Mammary epithelial cell (primary cell): ENCODE results near the gene RECK.

Source experiments
- EZH2 ChIP-seq: IDR thresholded peaks from 2 replicates; pipeline ENCODE4 v1.6.1; 2012; ENCODE audit warnings: low read length, inconsistent platforms, borderline replicate concordance
- TF ChIP-seq, protein P1 (sequence below), 2 donors: IDR thresholded peaks in 1 of 2; conservative IDR thresholded peaks in 1 of 2; 2 replicates each; pipeline ENCODE4 v1.5.1; 2011 to 2012; ENCODE audit warnings: inconsistent platforms in 2 of 2, low read length in 2 of 2, mild to moderate bottlenecking in 2 of 2, control low read depth in 1 of 2, low read depth in 1 of 2; ENCODE audit not compliant: insufficient read depth in 1 of 2; ENCODE audit errors: extremely low read depth in 1 of 2

DNA sequence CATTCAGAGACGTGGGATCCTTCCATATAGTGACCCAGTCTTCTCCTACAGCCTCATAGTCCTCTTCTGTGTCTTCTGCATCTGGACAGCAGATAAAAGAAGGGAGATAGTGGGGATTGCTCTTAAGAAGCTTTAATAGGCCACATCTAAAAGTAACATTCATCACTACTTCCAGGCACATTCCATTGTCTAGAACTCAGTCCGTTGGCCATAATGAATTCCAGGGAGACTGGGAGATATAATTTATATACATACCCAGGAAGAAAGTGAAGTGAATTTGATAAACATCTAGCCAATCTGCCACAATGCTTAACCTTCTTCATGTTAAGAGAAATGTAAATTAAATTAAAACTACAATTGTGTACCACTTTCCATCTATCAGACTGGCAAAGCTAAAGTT, 77.3 kb downstream of the RECK start:
- TF ChIP-seq, protein P1, sequence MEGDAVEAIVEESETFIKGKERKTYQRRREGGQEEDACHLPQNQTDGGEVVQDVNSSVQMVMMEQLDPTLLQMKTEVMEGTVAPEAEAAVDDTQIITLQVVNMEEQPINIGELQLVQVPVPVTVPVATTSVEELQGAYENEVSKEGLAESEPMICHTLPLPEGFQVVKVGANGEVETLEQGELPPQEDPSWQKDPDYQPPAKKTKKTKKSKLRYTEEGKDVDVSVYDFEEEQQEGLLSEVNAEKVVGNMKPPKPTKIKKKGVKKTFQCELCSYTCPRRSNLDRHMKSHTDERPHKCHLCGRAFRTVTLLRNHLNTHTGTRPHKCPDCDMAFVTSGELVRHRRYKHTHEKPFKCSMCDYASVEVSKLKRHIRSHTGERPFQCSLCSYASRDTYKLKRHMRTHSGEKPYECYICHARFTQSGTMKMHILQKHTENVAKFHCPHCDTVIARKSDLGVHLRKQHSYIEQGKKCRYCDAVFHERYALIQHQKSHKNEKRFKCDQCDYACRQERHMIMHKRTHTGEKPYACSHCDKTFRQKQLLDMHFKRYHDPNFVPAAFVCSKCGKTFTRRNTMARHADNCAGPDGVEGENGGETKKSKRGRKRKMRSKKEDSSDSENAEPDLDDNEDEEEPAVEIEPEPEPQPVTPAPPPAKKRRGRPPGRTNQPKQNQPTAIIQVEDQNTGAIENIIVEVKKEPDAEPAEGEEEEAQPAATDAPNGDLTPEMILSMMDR (conservative IDR thresholded peaks at IDR 0.05 in 1 of 2, IDR thresholded peaks at IDR 0.05 in 1 of 2; ENCODE audit: extremely low read depth in 1 of 2, insufficient read depth in 1 of 2, low read depth in 1 of 2, low read length in 2 of 2) = no peak
- TF ChIP-seq EZH2 = no peak
